GM12878 (cell line): Measurements from ENCODE around the gene DNAJB2. TPM values are rescaled to one million over a fixed set of nuclear protein-coding genes. Genes with fewer than 3 reads are reported as not detected.

Experiments used
- BCLAF1 ChIP-seq: fragments of 450-650 bp; IDR thresholded peaks from 2 replicates; pipeline ENCODE4 v1.6.1; 2017; ENCODE audit warnings: antibody characterized with exemption, mild to moderate bottlenecking, moderate library complexity
- BHLHE40 ChIP-seq, 2 experiments: fragments of 450-650 bp in 1 of 2; IDR thresholded peaks; 2 replicates each; pipeline ENCODE4 v1.6.1; 2011 to 2017; ENCODE audit warnings: low read depth in 2 of 2, borderline replicate concordance in 1 of 2, improper control_type of control experiment in 1 of 2, low read length in 1 of 2, mild to moderate bottlenecking in 1 of 2
- HSF1 ChIP-seq: fragments of 150-350 bp; IDR thresholded peaks from 2 replicates; pipeline ENCODE4 v1.6.1; 2014; ENCODE audit warnings: mild to moderate bottlenecking, low read depth, low read length
- IKZF1 ChIP-seq: fragments of 450-650 bp; conservative IDR thresholded peaks from 2 replicates; pipeline ENCODE4 v1.6.1; 2017; ENCODE audit warnings: antibody characterized with exemption, mild to moderate bottlenecking
- MLLT1 ChIP-seq: fragments of 450-650 bp; IDR thresholded peaks from 2 replicates; pipeline ENCODE4 v1.6.1; 2016; ENCODE audit warnings: mild to moderate bottlenecking
- NFYB ChIP-seq: IDR thresholded peaks from 2 replicates; pipeline ENCODE4 v1.6.1; 2011; ENCODE audit warnings: low read depth, mild to moderate bottlenecking, low read length, improper control_type of control experiment, moderate library complexity; ENCODE audit not compliant: insufficient read depth
- RB1 ChIP-seq: fragments of 450-650 bp; formaldehyde crosslinking; IDR thresholded peaks from 2 replicates; pipeline ENCODE4 v1.6.1; 2017; ENCODE audit warnings: mild to moderate bottlenecking, borderline replicate concordance
- SIX5 ChIP-seq: IDR thresholded peaks from 2 replicates; pipeline ENCODE4 v1.6.1; 2011; ENCODE audit warnings: mild to moderate bottlenecking, low read depth, low read length, moderate library complexity; ENCODE audit not compliant: severe bottlenecking
- SMAD5 ChIP-seq: IDR thresholded peaks from 2 replicates; pipeline ENCODE4 v1.6.1; 2016; ENCODE audit warnings: antibody characterized with exemption, low read depth
- TARDBP ChIP-seq: IDR thresholded peaks from 2 replicates; pipeline ENCODE4 v1.6.1; 2016; ENCODE audit warnings: borderline replicate concordance
- ZZZ3 ChIP-seq: IDR thresholded peaks from 2 replicates; pipeline ENCODE4 v1.6.1; 2011; ENCODE audit warnings: low read depth; ENCODE audit not compliant: control insufficient read depth, insufficient read length
- polyA plus RNA-seq, 11 experiments: library from polyadenylated mRNA; depleted of rRNA in 4 of 11; unstranded in 6 of 11; stranded (reverse) in 5 of 11; fragments of >200 nt; fragmentation: Nextera tagmentation in 4 of 11; fragmentation: Illumina TruSeq in 1 of 11; extraction: Ambion mirVana in 4 of 11; extraction: Trizol in 1 of 11; gene quantifications; 1 replicate in 1 of 11; 2 replicates in 10 of 11; pipeline versions ENCODE4 v1.2.1 to v1.2.3, GENCODE V29; 2011 to 2016; ENCODE audit warnings: inconsistent platforms in 2 of 11, missing spikeins in 2 of 11, low read depth in 1 of 11
- total RNA-seq, 4 experiments: library from RNA; depleted of rRNA in 3 of 4; stranded (reverse); fragments of >200 nt in 3 of 4; fragmentation: Illumina TruSeq in 1 of 4; extraction: Trizol in 1 of 4; gene quantifications; 2 replicates each; pipeline versions ENCODE4 v1.2.1 to v1.2.3, GENCODE V29; 2013 to 2021

The DNAJB2 gene
- total and polyA plus RNA-seq, 10 of the 15 experiments (the other 5 are each of a cell fraction or from before 2014, with no cell fraction given): 0.26 to 36.5 (median 12.5) TPM

- TF ChIP-seq SMAD5 (no peak), BHLHE40 (IDR thresholded peaks at IDR 0.05; ENCODE audit: borderline replicate concordance in 1 of 2, low read depth in 2 of 2, low read length in 1 of 2) (no peak), HSF1 (no peak), NFYB (no peak), MLLT1 (no peak), RB1 (no peak), BCLAF1 (no peak), IKZF1 (no peak), TARDBP (no peak), SIX5 (no peak), ZZZ3 (no peak)
- TF ChIP-seq, all 136 proteins: peak for 0
These were observed 53.4 kb downstream of the DNAJB2 start, which contains the start of gene RESP18 (continued) for GRCh38 chr2:219332542-219332941.
